Ecto neural progenitor cell (in vitro differentiated cells): ENCODE measurements around the gene CASTOR2.
"Not testable (repeated sequence)": the region's sequence is repeated elsewhere in the genome, so short reads cannot be mapped to it uniquely, and the experiment has no call there.

Source experiments
- DNase-seq: peaks from one replicate; pipeline ENCODE4 v3.0.0-alpha.2; 2018; ENCODE audit warnings: low spot score

CASTOR2 gene

DNA sequence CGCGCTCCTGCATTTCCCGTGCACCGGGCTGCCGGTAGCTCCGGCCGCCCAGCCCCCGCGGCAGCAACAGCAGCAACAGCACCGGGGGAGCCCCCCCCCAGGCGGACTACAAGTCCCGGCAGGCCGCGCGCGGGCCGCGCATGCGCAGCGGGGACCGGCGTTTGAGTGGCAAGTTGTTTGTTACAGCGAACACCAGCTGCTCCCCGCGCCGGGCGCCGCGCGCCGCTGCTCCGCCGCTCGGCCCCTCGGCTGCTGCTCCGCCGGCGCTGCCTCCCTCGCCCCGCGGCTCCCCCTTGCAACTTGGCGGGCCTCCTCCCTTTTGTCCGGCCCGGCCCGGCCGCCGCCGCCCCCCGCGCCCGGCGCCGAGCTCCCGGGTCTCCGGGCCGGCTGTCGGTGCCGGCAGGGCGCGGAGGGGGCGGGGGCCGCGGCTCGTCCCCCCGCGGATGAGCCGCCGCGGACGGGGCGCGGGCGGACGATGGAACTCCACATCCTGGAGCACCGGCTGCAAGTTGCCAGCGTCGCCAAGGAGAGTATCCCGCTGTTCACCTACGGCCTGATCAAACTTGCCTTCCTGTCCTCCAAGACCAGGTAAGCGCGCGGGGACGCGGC is at the start of gene CASTOR2:
Gene CASTOR2, plus strand, starts transcription at position 195 of the 609 bp plus-strand sequence. Its CDS starts 281 bp downstream, at position 476.
- not testable (repeated sequence) for DNase-seq

- not testable (repeated sequence) for DNase-seq
Measured at GRCh38 chr7:74922321-74922890, 42.1 kb upstream of the CASTOR2 start.

- not testable (repeated sequence) for DNase-seq
Measured at GRCh38 chr7:74923644-74924043, 40.9 kb upstream of the CASTOR2 start.

DNA sequence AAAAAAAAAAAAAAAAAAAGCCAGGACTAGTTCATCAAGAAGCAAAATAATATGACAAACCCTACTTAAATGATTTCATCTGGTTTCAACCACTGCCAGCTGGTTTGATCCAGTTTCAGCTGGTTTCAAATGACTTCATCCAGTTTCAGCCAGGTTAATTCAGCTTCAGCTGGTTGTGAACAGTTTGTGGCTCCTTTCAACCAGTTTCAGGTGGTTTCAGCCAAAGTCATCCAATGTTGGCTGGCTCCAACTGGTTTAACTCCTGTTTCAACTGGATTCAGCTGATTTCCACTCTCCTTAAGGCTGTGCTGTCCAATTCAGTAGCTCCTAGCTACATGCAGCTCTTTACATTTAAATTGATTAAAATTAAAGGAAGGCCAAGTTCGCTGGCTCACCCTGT is 37.5 kb upstream of the CASTOR2 start:
- not testable (repeated sequence) for DNase-seq

GRCh38 chr7:74931563-74932328 is 32.8 kb upstream of the CASTOR2 start:
- DNase-seq: not testable (repeated sequence)

DNA sequence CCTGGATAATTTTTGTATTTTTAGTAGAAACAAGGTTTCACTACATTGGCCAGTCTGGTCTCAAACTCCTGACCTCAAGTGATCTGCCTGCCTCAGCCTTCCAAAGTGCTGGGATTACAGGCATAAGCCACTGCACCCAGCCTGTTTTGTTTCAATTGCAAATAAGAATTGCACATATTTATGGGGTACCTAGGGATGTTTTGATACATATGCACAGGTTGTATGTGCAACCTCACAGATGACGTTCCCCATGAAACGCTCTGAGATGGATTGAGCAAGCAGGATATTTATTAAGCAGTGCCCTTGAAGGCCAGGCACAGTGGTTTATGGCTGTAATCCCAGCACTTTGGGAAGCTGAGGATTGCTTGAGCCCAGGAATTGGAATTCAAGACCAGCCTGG is 25.1 kb upstream of the CASTOR2 start:
- not testable (repeated sequence) for DNase-seq

DNA sequence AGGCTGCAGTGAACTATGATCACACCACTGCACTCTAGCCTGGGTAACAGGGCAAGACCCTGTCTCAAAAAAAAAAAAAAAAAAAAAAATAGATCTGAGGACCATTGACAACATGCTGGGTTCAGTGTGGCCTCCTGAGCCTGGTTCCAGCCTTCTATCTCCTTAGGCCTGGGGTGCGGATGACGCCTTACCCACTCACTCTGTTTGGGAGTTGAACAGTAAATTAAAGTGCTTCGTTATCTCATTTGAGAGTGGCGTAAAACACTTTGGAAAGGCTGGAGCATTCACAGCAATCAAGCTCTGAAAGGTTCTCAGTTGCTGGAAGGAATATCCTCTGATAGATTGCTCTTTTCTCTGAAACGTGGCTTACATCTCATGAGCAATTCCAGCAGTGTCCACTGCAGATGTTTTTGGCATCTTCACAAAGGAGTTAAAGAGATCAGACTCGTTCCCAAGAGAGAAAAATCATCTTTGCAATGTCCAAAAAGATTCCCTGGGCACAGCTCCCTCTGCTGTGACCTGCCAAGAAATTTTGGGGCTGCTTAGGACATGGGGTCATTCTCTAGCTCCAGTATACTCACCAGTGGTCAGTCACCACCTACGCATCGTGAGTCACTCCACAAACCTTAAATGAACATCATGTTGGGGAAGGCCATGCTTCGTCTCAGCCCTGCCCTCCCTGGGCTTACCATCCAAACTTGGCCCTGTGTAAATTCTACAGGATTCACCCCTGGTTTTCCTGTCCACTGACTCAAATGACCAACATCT is 23.0 kb upstream of the CASTOR2 start:
- DNase-seq: not testable (repeated sequence)

DNA sequence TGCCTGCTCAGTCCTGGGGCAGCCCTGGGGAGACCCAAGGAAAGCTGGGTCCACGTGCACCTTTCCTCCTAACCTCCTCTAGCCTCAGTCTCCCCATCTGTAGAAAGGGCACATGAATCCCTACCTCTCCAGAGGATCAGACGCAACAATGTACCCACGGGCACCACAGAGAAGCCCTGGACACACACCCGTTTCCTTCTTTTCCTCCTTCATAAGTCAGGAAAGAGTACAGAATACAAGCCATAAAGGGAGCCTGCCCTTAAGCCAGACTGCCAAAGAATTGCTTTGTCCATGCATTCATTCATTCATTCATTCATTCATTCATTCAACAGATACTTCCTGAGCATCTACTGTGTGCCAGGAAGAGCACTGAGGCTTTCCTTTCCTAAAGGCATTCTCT is 20.6 kb upstream of the CASTOR2 start:
- DNase-seq: not testable (repeated sequence)

DNA sequence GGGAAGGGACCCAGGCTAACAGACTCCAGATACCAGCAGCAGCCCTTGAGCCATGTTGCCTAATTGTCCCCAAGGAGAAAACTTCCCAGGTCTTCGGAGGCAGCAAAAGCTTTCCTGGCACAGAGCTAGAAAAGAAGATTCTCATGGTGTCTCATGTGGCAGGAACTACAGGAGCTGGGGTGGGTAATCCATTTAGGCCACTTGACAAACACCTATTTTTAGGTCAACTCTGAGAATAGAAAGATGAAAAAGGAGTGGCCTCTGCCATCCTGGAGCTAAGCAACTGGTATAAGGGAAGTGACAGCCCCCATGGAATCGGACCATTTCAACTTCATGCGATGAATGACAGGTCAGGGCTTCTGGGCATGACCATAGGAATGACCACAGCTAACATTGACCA is 16.8 kb upstream of the CASTOR2 start:
- DNase-seq: not testable (repeated sequence)

DNA sequence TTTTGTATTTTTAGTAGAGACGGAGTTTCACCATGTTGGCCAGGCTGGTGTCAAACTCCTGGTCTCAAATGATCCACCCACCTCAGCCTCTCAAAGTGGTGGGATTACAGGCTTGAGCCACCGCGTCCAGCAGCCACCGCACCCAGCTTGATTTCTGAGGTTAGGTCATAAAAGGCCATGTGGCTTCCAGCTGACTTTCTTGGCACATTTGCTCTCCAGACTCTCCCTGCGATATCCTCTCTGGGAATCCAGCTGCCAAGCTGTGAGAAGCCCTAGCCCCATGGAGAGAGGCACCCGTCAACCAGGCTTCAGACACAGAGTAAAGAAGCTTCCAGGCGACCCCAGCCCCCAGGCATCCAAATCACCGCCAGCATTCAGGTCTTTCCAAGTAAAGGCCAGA is 10.7 kb upstream of the CASTOR2 start:
- not testable (repeated sequence) for DNase-seq

GRCh38 chr7:74958328-74958727 is 6.2 kb upstream of the CASTOR2 start:
- not testable (repeated sequence) for DNase-seq

DNA sequence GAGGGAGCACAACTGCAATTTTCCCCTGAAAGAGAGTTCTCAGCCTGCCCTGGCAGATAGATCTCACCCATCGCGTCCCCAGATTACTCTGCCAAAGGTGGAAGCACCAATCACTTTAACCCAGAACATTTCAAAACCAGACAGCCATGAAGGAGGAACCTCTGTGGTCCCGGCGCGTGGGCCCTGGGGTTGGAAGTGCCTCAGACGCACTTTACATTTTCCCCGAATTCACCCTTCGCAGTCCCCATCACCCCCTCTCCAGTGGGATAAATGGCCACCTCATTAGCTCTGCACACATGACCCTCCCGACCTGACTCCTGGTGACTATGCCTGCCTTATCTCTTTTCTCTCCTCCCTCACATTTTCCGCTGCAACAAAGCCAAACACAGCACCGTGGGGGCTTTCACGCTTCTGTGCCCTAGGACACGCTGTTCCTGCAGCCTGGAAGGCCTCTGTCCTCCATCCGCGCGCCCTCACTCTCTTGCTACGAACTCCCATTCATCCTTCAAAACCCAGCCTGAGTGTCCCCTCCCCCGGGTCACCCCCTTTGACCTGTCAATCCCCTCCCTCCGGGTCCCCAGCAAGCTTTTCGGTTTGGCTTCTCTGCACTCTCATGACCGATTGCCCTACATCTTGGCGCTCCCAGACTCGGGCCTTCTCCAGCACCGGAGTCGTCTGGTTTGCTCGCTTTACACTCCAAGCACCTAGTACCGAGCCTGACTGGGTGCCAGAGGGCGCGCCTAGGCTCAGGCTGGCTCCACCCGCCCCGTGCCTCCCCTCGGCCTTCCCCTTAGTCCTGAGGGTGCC is 598 bp upstream of the CASTOR2 start:
- not testable (repeated sequence) for DNase-seq

DNA sequence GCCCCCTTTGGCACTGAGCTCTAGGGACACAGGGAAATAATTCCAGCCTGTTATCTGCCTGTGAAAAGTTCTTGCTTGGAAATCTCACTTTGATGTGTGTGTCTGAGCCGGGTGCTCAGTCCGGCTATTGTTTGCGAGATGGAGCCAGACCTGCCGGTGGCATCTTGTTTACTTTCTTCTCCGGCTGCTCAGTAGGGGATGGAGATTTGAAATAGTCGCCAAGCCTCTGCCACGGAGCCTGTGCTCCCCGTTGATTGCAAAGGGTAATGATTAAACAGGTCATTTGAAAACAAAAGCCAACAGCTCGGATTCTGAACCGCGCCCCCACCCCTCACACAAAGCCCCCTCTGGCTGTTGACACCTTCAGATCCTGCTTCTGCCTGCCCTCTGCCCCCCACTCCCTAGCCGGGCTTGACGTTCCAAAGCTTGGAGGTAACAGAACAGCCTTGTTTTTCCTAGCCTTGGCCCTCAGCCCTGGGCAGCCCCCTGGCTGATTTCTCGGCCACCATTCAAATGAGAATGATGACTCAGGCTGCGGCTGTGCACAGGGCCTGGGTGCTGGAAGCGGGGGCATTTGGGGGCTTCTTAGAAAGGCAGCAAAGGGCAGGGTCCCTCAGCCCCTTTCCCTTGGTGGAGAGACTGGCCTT is 1.8 kb downstream of the CASTOR2 start:
- DNase-seq: not testable (repeated sequence)

DNA sequence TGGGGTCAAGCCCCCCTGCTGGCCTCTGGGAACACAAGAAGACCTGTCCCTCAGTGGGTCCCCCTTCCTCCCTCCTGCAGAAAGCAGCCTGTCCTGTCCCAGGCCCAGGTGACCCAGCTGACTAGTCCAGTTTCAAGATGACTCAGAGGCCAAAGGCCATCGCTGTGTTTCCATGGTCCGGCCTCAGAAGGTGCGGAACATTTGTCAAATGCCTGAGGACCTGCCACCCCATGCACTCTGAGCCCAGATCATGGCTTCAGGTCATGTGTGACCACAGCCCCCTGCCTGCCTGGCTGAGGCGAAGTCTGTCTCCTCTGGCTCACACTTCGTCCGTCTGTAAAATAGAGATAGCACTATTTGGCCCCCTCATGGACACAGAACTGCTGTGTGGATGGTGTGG is 2.4 kb downstream of the CASTOR2 start:
- DNase-seq: not testable (repeated sequence)

GRCh38 chr7:74971431-74971830 is 6.9 kb downstream of the CASTOR2 start:
- DNase-seq: not testable (repeated sequence)

DNA sequence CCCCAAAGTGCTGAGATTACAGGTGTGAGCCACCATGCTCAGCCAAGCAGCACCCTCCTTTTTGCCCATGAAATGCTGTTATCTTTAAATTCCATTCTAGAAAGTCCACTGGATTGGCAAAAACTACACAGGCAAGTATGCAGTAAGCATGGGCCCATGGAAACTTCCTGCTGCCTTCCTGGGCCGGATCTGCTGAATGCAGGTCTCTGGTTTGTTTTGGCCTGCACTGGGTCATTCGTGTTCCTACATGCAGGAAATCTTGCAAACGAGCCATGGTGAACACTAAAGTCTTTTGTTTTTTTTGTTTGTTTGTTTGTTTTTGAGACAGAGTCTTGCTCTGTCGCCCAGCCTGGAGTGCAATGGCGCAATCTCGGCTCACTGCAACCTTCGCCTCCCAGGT is 7.9 kb downstream of the CASTOR2 start:
- not testable (repeated sequence) for DNase-seq

DNA sequence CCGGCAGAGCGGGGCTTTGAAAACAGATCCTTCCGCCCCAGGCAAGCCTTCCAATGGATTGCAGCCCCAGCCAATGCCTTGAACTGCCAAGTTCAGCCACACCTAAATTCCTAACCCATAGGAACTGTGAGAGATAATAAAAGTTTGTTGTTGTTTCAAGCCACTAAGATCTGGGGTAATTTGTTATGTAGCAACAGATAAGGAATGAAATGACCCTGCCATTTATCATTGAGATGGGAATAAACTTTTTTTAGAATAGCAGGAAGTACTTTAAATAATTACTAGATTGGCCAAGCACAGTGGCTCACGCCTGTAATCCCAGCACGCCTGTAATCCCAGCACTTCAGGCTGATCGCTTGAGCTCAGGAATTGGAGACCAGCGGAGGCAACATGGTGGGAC is 11.5 kb downstream of the CASTOR2 start:
- not testable (repeated sequence) for DNase-seq

DNA sequence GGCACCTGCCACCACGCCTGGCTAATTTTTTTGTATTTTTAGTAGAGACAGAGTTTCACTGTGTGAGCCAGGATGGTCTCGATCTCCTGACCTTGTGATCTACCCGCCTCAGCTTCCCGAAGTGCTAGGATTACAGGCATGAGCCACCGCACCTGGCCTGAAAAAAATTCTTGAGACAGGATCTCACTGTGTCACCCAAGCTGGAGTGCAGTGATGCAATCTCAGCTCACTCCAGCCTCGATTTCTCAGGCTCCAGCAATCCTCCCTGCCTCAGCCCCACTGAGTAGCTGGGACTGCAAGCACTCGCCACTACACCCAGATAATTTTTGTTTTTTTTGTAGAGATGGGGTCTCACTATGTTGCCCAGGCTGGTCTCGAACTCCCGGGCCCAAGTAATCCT is 13.0 kb downstream of the CASTOR2 start:
- not testable (repeated sequence) for DNase-seq

GRCh38 chr7:74988436-74988835 is 23.9 kb downstream of the CASTOR2 start:
- DNase-seq: not testable (repeated sequence)

DNA sequence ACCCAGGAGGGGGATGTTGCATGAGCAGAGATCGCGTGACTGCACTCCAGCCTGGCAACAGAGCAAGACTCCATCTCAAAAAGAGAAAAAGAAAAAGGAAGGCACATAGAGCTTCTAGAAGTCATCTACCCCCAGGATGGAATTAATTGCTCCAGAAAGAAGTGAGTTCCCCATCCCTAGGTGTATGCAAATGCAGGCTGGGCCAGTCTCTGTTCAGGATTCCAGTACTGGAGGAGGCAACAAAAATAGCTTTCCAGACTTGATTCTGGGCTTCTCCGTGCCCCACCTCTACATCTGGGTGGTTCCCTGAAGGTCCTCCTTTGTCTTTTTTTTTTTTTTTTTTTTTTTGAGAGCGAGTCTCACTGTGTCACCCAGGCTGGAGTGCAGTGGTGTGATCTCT is 28.6 kb downstream of the CASTOR2 start:
- DNase-seq: no peak
